ENCODE measurements around the gene RAB7A. TPM values are rescaled to one million over a fixed set of nuclear protein-coding genes. Genes with fewer than 3 reads are reported as not detected.

RAB7A gene
- total and polyA plus RNA-seq, 2 of the 13 experiments (the other 11 are each of a cell fraction or from before 2014, with no cell fraction given): 26.5 to 182 TPM

DNA sequence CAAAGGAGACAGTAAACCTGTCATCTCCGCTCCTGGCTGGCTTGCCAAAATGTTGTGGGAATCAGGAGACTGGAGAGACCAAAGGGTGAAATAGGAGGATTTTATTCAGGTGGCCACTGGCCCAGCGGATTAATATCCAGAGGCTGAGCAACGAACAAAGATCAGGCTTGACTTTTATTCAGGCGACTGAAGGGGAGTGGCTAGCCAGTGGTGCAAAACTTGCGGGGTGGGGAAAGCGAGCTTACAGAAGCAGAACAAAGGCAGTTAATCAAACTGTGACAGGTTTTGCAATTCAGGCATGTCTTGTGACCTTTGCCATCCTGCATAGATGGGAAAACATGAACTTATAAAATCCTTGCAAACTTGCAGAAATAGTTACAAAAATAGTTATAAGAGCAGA lies 133.6 kb downstream of the RAB7A start (continued):
- TF ChIP-seq, protein P1, sequence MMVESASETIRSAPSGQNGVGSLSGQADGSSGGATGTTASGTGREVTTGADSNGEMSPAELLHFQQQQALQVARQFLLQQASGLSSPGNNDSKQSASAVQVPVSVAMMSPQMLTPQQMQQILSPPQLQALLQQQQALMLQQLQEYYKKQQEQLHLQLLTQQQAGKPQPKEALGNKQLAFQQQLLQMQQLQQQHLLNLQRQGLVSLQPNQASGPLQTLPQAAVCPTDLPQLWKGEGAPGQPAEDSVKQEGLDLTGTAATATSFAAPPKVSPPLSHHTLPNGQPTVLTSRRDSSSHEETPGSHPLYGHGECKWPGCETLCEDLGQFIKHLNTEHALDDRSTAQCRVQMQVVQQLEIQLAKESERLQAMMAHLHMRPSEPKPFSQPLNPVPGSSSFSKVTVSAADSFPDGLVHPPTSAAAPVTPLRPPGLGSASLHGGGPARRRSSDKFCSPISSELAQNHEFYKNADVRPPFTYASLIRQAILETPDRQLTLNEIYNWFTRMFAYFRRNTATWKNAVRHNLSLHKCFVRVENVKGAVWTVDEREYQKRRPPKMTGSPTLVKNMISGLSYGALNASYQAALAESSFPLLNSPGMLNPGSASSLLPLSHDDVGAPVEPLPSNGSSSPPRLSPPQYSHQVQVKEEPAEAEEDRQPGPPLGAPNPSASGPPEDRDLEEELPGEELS (CRISPR knock-in tag; IDR thresholded peaks at IDR 0.05): no peak
- TF ChIP-seq CBX5 (CRISPR knock-in tag; IDR thresholded peaks at IDR 0.05; ENCODE audit: borderline replicate concordance) (peak; percentile 79), XRCC5 (optimal IDR thresholded peaks at IDR 0.05; ENCODE audit: low read length) (peak; percentile 55), CBX2 (IDR thresholded peaks at IDR 0.05; ENCODE audit: low read depth, low read length) (no peak), CBX2 (CRISPR knock-in tag; IDR thresholded peaks at IDR 0.05; ENCODE audit: low read depth) (no peak), SETDB1 (CRISPR knock-in tag; IDR thresholded peaks at IDR 0.05; ENCODE audit: borderline replicate concordance) (peak; percentile 98), JARID2 (CRISPR knock-in tag; IDR thresholded peaks at IDR 0.05; ENCODE audit: insufficient replicate concordance) (no peak), REPIN1 (CRISPR knock-in tag; IDR thresholded peaks at IDR 0.05; ENCODE audit: borderline replicate concordance, low read depth) (no peak)
- TF ChIP-seq, protein P2, sequence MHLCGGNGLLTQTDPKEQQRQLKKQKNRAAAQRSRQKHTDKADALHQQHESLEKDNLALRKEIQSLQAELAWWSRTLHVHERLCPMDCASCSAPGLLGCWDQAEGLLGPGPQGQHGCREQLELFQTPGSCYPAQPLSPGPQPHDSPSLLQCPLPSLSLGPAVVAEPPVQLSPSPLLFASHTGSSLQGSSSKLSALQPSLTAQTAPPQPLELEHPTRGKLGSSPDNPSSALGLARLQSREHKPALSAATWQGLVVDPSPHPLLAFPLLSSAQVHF (CRISPR knock-in tag; IDR thresholded peaks at IDR 0.05): no peak

DNA sequence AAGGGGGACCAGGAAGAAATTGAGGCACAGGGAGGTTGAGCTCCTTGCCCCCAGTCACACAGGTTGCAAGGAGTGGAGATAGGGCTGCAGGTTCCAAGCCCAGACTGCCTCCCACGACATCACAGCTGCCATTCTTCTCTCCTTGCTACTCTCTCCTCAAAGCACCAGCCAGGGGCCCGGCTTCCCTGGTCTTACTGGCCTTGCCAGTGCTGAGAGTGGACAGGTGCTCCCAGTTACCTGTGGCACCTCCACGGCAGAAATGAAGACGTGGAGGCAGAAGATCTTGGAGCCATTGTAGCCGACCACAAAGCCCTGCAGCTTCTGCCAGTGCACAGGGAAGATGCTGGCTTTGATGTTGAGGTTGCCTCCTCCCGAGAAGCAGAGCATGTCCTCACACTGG lies 135.5 kb downstream of the RAB7A start:
- H3K36me3 ChIP-seq (replicated peaks in 1 of 2; ENCODE audit: control insufficient read depth in 1 of 2, insufficient read depth in 2 of 2, low read length in 2 of 2): no peaks in the 10 kb centered on the region
- no peak overlapping the region for H3K4me2 ChIP-seq (ENCODE audit: low read depth, low read length)
- DNase-seq (ENCODE audit: low spot score) (no peak), FAIRE-seq (no peak), ATAC-seq (no peak)
- H3K9ac ChIP-seq (ENCODE audit: insufficient read depth, low read depth, low read length): no peak overlapping the region
- no peaks in the 10 kb centered on the region for H4K20me1 ChIP-seq (ENCODE audit: insufficient read depth, low read length)
- H2AFZ ChIP-seq (ENCODE audit: low read length): no peak overlapping the region
- no TSS peak for BruUV-seq (replicated peaks)
- POLR2A ChIA-PET: no interaction called here
- no peak overlapping the region for H3K27ac ChIP-seq (ENCODE audit: extremely low read length, insufficient read depth, low read length)
- peaks cover 30% of the 10 kb centered on the region for H3K9me3 ChIP-seq (ENCODE audit: low read length)
- 16% methylated on average over 5 of the region's 6 CpGs for WGBS (ENCODE audit: low lambda C conversion rate)
- in situ Hi-C loops (cut with HindIII; ENCODE audit: extremely low pct_ligation_motif_present, low pct_unique_long_range_greater_than_20kb) (no loop called here), intact Hi-C loops (cut with micrococcal nuclease; ENCODE audit: unreplicated experiment) (no loop called here)
- H3K79me2 ChIP-seq (ENCODE audit: insufficient read depth, low read length): no peaks in the 10 kb centered on the region
- CTCF ChIA-PET (ENCODE audit: low intra/inter-chr PET ratio, low total read pairs): no interaction called here
- peaks cover 0 to 1% of the 10 kb centered on the region in 2 experiments; a peak in 1 of 5 replicates for H3K27me3 ChIP-seq (ENCODE audit: control insufficient read depth in 1 of 2, insufficient read depth in 2 of 2, low read length in 2 of 2)
- 0 out of 2 replicates have a peak, but pooled peaks cover 12% of the 10 kb centered on the region for H3K4me1 ChIP-seq (ENCODE audit: insufficient read depth, low read length)
- H3K4me3 ChIP-seq (replicated peaks in 1 of 3; ENCODE audit: insufficient read depth in 1 of 3, low read depth in 2 of 3, low read length in 3 of 3): no peak overlapping the region
- TF ChIP-seq PHB2 (IDR thresholded peaks at IDR 0.05; ENCODE audit: partially characterized antibody) (no peak), ZNF615 (CRISPR knock-in tag; IDR thresholded peaks at IDR 0.05; ENCODE audit: borderline replicate concordance) (no peak), SNAI1 (CRISPR knock-in tag; IDR thresholded peaks at IDR 0.05; ENCODE audit: borderline replicate concordance) (no peak), ZBTB42 (CRISPR knock-in tag; IDR thresholded peaks at IDR 0.05) (no peak), TBP (CRISPR knock-in tag; IDR thresholded peaks at IDR 0.05) (no peak), ZNF430 (CRISPR knock-in tag; IDR thresholded peaks at IDR 0.05) (no peak), RXRA (CRISPR knock-in tag; IDR thresholded peaks at IDR 0.05) (no peak), HIC2 (CRISPR knock-in tag; IDR thresholded peaks at IDR 0.05; ENCODE audit: low read depth) (no peak), ZNF180 (CRISPR knock-in tag; IDR thresholded peaks at IDR 0.05; ENCODE audit: borderline replicate concordance, low read depth) (no peak)
- TF ChIP-seq, protein P3, sequence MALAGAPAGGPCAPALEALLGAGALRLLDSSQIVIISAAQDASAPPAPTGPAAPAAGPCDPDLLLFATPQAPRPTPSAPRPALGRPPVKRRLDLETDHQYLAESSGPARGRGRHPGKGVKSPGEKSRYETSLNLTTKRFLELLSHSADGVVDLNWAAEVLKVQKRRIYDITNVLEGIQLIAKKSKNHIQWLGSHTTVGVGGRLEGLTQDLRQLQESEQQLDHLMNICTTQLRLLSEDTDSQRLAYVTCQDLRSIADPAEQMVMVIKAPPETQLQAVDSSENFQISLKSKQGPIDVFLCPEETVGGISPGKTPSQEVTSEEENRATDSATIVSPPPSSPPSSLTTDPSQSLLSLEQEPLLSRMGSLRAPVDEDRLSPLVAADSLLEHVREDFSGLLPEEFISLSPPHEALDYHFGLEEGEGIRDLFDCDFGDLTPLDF (CRISPR knock-in tag; IDR thresholded peaks at IDR 0.05): no peak
- TF ChIP-seq, protein P4, sequence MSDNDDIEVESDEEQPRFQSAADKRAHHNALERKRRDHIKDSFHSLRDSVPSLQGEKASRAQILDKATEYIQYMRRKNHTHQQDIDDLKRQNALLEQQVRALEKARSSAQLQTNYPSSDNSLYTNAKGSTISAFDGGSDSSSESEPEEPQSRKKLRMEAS (IDR thresholded peaks at IDR 0.05): no peak
